ENCODE results near the gene MUSTN1.

The MUSTN1 gene

GRCh38 chr3:52838561-52839267 lies 3.9 kb upstream of the MUSTN1 start:
- H3K27ac ChIP-seq = no peak overlapping the region
- DNase-seq = no peak
- H3K27me3 ChIP-seq (replicated peaks) = no peaks in the 10 kb centered on the region
- H3K36me3 ChIP-seq (replicated peaks) = no peaks in the 10 kb centered on the region
- H3K4me3 ChIP-seq (ENCODE audit: low read depth, low read length) = no peak overlapping the region
- in situ Hi-C loops (cut with HindIII; ENCODE audit: low pct_ligation_motif_present, low sequenced_read_pairs) = no loop called here
- TF ChIP-seq CTCF (IDR thresholded peaks at IDR 0.05; ENCODE audit: low read depth, low read length, missing control alignments) = no peak

- H3K27ac ChIP-seq = no peak overlapping the region
- TF ChIP-seq CTCF (IDR thresholded peaks at IDR 0.05; ENCODE audit: low read depth, low read length, missing control alignments) = no peak
- no peaks in the 10 kb centered on the region for H3K27me3 ChIP-seq (replicated peaks)
- no peaks in the 10 kb centered on the region for H3K36me3 ChIP-seq (replicated peaks)
- in situ Hi-C loops (cut with HindIII; ENCODE audit: low pct_ligation_motif_present, low sequenced_read_pairs) = no loop called here
- no peak for DNase-seq
- H3K4me3 ChIP-seq (ENCODE audit: low read depth, low read length) = no peak overlapping the region
Measured at GRCh38 chr3:52836986-52837385, 2.2 kb upstream of the MUSTN1 start.

GRCh38 chr3:52836471-52836845 lies 1.6 kb upstream of the MUSTN1 start:
- no peak overlapping the region for H3K27ac ChIP-seq
- no peak for TF ChIP-seq CTCF (IDR thresholded peaks at IDR 0.05; ENCODE audit: low read depth, low read length, missing control alignments)
- no peaks in the 10 kb centered on the region for H3K27me3 ChIP-seq (replicated peaks)
- no peak for DNase-seq
- in situ Hi-C loops (cut with HindIII; ENCODE audit: low pct_ligation_motif_present, low sequenced_read_pairs) = no loop called here
- H3K4me3 ChIP-seq (ENCODE audit: low read depth, low read length) = no peak overlapping the region
- H3K36me3 ChIP-seq (replicated peaks) = no peaks in the 10 kb centered on the region

GRCh38 chr3:52835766-52836470 lies 1.1 kb upstream of the MUSTN1 start:
- Histone ChIP-seq H3K27ac (no peak overlapping the region), H3K4me3 (ENCODE audit: low read depth, low read length) (no peak overlapping the region), H3K36me3 (replicated peaks) (no peaks in the 10 kb centered on the region), H3K27me3 (replicated peaks) (no peaks in the 10 kb centered on the region)
- no peak for TF ChIP-seq CTCF (IDR thresholded peaks at IDR 0.05; ENCODE audit: low read depth, low read length, missing control alignments)
- in situ Hi-C loops (cut with HindIII; ENCODE audit: low pct_ligation_motif_present, low sequenced_read_pairs) = no loop called here
- no peak for DNase-seq

- in situ Hi-C loops (cut with HindIII; ENCODE audit: low pct_ligation_motif_present, low sequenced_read_pairs) = no loop called here
- no peak for TF ChIP-seq CTCF (IDR thresholded peaks at IDR 0.05; ENCODE audit: low read depth, low read length, missing control alignments)
- Histone ChIP-seq H3K4me3 (ENCODE audit: low read depth, low read length) (no peak overlapping the region), H3K27ac (no peak overlapping the region), H3K36me3 (replicated peaks) (no peaks in the 10 kb centered on the region), H3K27me3 (replicated peaks) (no peaks in the 10 kb centered on the region)
- DNase-seq = no peak
Measured at GRCh38 chr3:52833202-52833601, 1.6 kb downstream of the MUSTN1 start.

All from brain microvascular endothelial cell (primary cell).